K562 (cell line): Measurements from ENCODE around the gene RGL2. TPM values are rescaled to one million over a fixed set of nuclear protein-coding genes. Genes with fewer than 3 reads are reported as not detected.
A peak's percentile ranks its signal among the peaks of the same experiment; 100 is the strongest.

ENCODE experiments used
- ATF6 ChIP-seq: sonication (generic); formaldehyde crosslinking; IDR thresholded peaks from 2 replicates; pipeline ENCODE4 v1.4.0; 2020; ENCODE audit warnings: mild to moderate bottlenecking, missing genetic modification reagents
- BCLAF1 ChIP-seq, 2 experiments: fragments of 450-650 bp in 1 of 2; IDR thresholded peaks; 2 replicates each; pipeline ENCODE4 v1.6.1; 2011 to 2017; ENCODE audit warnings: low read depth in 2 of 2, antibody characterized with exemption in 1 of 2, borderline replicate concordance in 1 of 2, low read length in 1 of 2, mild to moderate bottlenecking in 1 of 2, mixed read lengths in 1 of 2; ENCODE audit not compliant: control insufficient read depth in 1 of 2
- CHD1 ChIP-seq: fragments of 200-600 bp; sonication (generic); IDR thresholded peaks from one replicate; pipeline ENCODE4 v1.6.1; 2012; ENCODE audit warnings: mild to moderate bottlenecking, moderate library complexity, low read length, inconsistent platforms
- ESRRB ChIP-seq: fragments of 250-450 bp; sonication (Bioruptor Pico); IDR thresholded peaks from 2 replicates; pipeline ENCODE4 v1.5.0; 2020; ENCODE audit warnings: mild to moderate bottlenecking, moderate library complexity, borderline replicate concordance
- KDM1A ChIP-seq, 2 experiments: fragments of 450-650 bp; IDR thresholded peaks; 2 replicates each; pipeline ENCODE4 v1.6.1; 2016; ENCODE audit warnings: mild to moderate bottlenecking in 2 of 2
- MED1 ChIP-seq: sonication (generic); formaldehyde crosslinking; IDR thresholded peaks from 2 replicates; pipeline ENCODE4 v1.8.1; 2023; ENCODE audit warnings: missing genetic modification reagents, borderline replicate concordance
- NFE2L1 ChIP-seq: fragments of 450-650 bp; IDR thresholded peaks from 2 replicates; pipeline ENCODE4 v1.6.1; 2016; ENCODE audit warnings: missing genetic modification characterization, low read depth, mild to moderate bottlenecking, missing compliant biosample characterization, moderate library complexity, borderline replicate concordance
- TAF15 ChIP-seq: fragments of 200-400 bp; formaldehyde crosslinking; IDR thresholded peaks from 2 replicates; pipeline ENCODE4 v1.6.1; 2017; ENCODE audit warnings: mild to moderate bottlenecking, low read depth, low read length, moderate library complexity
- TCF15 ChIP-seq: fragments of 250-450 bp; sonication (Bioruptor Pico); IDR thresholded peaks from 2 replicates; pipeline ENCODE4 v1.8.0; 2022; ENCODE audit warnings: moderate library complexity, mild to moderate bottlenecking, inconsistent platforms
- USF1 ChIP-seq: sonication (generic); formaldehyde crosslinking; IDR thresholded peaks from 2 replicates; pipeline ENCODE4 v1.9.0; 2022; ENCODE audit warnings: mild to moderate bottlenecking, missing genetic modification reagents
- ZFX ChIP-seq: sonication (generic); formaldehyde crosslinking; IDR thresholded peaks from 2 replicates; pipeline ENCODE4 v1.8.0; 2022; ENCODE audit warnings: mild to moderate bottlenecking, missing genetic modification reagents, moderate library complexity
- ZNF436 ChIP-seq: fragments of 250-450, 450-650 bp; sonication (Bioruptor Pico); formaldehyde crosslinking; IDR thresholded peaks from 2 replicates; pipeline ENCODE4 v1.7.0; 2020; ENCODE audit warnings: mild to moderate bottlenecking
- ZNF444 ChIP-seq: fragments of 250-450 bp; sonication (Bioruptor Pico); IDR thresholded peaks from 2 replicates; pipeline ENCODE4 v1.4.0; 2020; ENCODE audit warnings: mild to moderate bottlenecking, moderate library complexity
- ZNF778 ChIP-seq: fragments of 450-650 bp; formaldehyde crosslinking; IDR thresholded peaks from 2 replicates; pipeline ENCODE4 v1.4.0; 2020; ENCODE audit warnings: mild to moderate bottlenecking, moderate library complexity
- polyA plus RNA-seq, 8 experiments: library from polyadenylated mRNA; depleted of rRNA in 4 of 8; stranded (reverse) in 5 of 8; unstranded in 3 of 8; fragments of >200 nt; fragmentation: Nextera tagmentation in 2 of 8; fragmentation: Illumina TruSeq in 1 of 8; extraction: Ambion mirVana in 2 of 8; extraction: Trizol in 1 of 8; gene quantifications; 2 replicates each; pipeline versions ENCODE4 v1.2.1 to v1.2.3, GENCODE V29; 2011 to 2014; ENCODE audit warnings: inconsistent platforms in 1 of 8, missing spikeins in 1 of 8
- total RNA-seq, 7 experiments: library from RNA; depleted of rRNA in 6 of 7; stranded (reverse); fragments of >200 nt in 6 of 7; fragmentation: Illumina TruSeq in 2 of 7; extraction: Trizol in 2 of 7; gene quantifications; 2 replicates each; pipeline versions ENCODE4 v1.2.1 to v1.2.3, GENCODE V29; 2011 to 2021; ENCODE audit warnings: low replicate concordance in 1 of 7
- TF ChIP-seq, protein P1 (sequence below): fragments of 450-650 bp; formaldehyde crosslinking; IDR thresholded peaks from 2 replicates; pipeline ENCODE4 v1.4.0; 2020; ENCODE audit warnings: mild to moderate bottlenecking
- TF ChIP-seq, protein P2 (sequence below): IDR thresholded peaks from 2 replicates; pipeline ENCODE4 v1.6.1; 2014; ENCODE audit warnings: antibody characterized with exemption

Gene RGL2
- total and polyA plus RNA-seq, 9 of the 15 experiments (the other 6 are each of a cell fraction or from before 2014, with no cell fraction given) = 1.8 to 57.1 (median 19.5) TPM

- TF ChIP-seq, protein P1, sequence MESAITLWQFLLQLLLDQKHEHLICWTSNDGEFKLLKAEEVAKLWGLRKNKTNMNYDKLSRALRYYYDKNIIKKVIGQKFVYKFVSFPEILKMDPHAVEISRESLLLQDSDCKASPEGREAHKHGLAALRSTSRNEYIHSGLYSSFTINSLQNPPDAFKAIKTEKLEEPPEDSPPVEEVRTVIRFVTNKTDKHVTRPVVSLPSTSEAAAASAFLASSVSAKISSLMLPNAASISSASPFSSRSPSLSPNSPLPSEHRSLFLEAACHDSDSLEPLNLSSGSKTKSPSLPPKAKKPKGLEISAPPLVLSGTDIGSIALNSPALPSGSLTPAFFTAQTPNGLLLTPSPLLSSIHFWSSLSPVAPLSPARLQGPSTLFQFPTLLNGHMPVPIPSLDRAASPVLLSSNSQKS = no peak
- TF ChIP-seq NFE2L1 (tag) (no peak), ZNF444 (no peak), USF1 (CRISPR knock-in tag) (0 out of 2 replicates have a peak, but pooled peaks have one; percentile 42), CHD1 (no peak), KDM1A (IDR thresholded peaks at IDR 0.05) (no peak), ATF6 (CRISPR knock-in tag) (0 out of 2 replicates have a peak, but pooled peaks have one; percentile 32), BCLAF1 (IDR thresholded peaks at IDR 0.05; ENCODE audit: borderline replicate concordance in 1 of 2, control insufficient read depth in 1 of 2, low read depth in 2 of 2, low read length in 1 of 2) (no peak), ZNF436 (no peak), ESRRB (CRISPR knock-in tag) (no peak), ZFX (CRISPR knock-in tag) (no peak), TCF15 (CRISPR knock-in tag) (no peak), ZNF778 (CRISPR knock-in tag) (no peak), MED1 (CRISPR knock-in tag) (no peak), TAF15 (no peak)
- TF ChIP-seq, protein P2, sequence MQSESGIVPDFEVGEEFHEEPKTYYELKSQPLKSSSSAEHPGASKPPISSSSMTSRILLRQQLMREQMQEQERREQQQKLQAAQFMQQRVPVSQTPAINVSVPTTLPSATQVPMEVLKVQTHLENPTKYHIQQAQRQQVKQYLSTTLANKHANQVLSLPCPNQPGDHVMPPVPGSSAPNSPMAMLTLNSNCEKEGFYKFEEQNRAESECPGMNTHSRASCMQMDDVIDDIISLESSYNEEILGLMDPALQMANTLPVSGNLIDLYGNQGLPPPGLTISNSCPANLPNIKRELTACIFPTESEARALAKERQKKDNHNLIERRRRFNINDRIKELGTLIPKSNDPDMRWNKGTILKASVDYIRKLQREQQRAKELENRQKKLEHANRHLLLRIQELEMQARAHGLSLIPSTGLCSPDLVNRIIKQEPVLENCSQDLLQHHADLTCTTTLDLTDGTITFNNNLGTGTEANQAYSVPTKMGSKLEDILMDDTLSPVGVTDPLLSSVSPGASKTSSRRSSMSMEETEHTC = no peak
Observed at GRCh38 chr6:33314943-33315792, 16.4 kb upstream of the RGL2 start (continued).
